HG03025 (cell line): Measurements from ENCODE around the gene FHIT.

Experiments
- ATAC-seq: cut with Tn5 transposase; IDR thresholded peaks from one replicate; pipeline ENCODE4 v1.9.1; 2021; ENCODE audit warnings: mild to moderate bottlenecking, moderate library complexity; ENCODE audit not compliant: unreplicated experiment, low FRiP score

Gene FHIT

DNA sequence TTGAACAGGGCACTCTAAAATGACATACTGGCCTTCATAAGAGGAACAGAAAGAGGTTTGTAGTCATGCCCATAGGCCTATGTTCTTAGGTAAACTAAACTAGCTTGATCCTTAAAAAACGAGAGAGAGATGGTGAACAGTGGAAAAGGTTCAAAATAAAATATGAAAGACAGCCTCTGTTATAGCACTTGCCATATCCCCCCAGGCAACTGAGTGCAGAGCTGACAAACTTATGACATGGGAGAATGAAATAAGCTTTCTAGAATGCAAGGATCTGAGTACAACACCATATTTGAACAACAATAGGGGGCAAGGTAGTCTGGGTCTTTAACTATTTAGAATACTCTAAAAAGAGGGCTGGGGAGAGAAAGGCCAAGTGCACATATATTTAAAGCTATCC, 1500.9 kb downstream of the FHIT start:
- no peak for ATAC-seq

DNA sequence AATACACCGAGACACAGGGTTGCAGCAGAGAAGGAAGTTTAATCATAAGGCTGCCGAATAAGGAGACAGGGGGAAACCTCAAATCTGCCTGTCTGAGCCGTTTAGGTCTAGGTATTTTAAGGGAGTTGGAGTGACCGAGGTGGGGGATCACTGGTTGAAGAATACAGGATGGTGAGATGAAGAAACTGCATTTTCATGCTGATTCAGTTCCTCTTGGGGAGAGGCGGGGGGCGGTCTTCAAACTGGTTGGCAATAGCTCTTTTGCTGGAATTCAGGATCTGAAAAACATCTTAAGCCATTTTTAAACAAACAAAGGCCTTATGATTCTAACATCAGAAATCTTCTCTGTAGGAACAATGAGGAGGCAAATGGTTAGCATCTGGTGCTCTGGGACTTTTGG, 1502.0 kb downstream of the FHIT start:
- ATAC-seq = no peak

GRCh38 chr3:59746585-59746984, 1504.7 kb downstream of the FHIT start:
- no peak for ATAC-seq

DNA sequence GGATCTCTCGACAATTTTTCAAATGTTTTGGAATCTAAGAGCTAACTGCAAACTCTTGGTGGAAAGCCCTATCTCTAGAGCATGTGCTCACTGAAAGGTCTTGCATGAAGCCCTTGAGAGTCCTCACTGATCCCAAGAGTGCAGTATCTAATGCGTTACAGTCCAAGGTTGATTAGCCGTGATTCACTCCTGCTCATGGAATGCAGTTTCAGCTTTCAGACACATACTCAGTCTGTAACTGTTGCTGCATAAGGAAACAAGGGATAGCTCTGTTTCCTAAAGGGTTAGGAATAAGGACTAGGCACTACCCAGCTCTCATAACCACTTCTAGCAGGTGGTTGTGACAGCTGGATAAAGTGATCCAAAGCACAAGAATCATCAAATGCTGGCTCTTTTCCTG, 1514.0 kb downstream of the FHIT start:
- ATAC-seq = no peak

DNA sequence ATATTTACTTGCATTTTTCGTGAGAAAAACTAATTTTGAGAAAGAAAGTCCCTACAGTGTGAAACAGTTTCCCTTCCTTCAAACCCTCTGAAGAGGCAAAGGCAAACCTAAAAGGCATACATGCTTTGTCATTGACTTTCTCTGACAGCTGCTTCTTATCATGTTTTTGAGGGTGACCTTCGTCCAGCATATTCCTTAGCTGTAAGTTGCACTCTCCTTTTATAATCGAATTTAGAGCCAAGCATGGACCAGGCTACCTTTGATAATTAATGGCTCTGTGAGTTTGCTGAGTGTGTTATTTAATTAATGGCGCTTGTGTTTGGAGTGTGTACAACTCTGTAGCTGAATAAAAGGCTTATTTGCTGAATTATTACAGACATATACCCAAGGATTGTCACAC, 1517.2 kb downstream of the FHIT start:
- no peak for ATAC-seq

GRCh38 chr3:59733041-59733809, 1518.0 kb downstream of the FHIT start:
- no peak for ATAC-seq

DNA sequence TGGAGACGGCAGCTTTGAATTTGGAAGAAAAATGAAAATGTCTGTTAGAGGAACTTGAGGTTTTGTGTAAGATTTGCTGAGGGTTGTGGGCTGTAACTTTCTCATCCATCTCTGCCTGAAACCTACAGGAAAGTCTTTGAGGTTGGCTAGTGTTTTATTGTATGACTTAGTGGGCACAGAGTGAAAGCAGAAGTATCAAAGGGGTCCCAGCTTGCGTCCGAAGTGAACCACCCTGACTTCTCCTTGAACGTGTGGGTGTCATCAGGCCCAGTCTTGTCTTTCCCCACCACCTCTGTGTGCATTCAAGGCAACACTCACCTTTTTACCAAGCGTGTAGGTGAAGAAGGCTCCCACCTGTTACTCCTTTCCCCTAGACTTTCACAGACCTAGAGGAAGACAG, 1519.3 kb downstream of the FHIT start:
- no peak for ATAC-seq

DNA sequence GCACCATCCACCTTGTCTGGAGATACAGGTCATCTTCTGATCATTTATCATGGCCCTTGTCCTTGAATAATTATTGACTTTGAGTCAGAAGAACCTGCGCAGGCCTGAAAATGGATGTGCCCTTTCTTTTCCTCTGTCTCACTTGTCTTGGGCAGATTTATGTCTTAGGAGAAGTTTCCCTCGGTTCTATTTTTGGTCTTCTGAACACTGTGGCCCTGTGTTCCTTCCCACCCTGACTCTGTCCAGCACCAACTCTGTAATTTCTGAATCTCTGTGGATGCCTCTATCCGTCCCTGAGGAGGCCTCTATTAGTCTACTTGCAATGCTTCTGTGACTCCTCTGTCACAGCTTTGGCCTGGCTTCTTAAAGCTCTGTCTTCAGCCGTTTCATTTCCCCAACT, 1520.7 kb downstream of the FHIT start:
- no peak for ATAC-seq

- ATAC-seq = no peak
These were observed 1522.7 kb downstream of the FHIT start for GRCh38 chr3:59728587-59728908.

- ATAC-seq = no peak
These were observed 1523.2 kb downstream of the FHIT start for GRCh38 chr3:59727902-59728586.

DNA sequence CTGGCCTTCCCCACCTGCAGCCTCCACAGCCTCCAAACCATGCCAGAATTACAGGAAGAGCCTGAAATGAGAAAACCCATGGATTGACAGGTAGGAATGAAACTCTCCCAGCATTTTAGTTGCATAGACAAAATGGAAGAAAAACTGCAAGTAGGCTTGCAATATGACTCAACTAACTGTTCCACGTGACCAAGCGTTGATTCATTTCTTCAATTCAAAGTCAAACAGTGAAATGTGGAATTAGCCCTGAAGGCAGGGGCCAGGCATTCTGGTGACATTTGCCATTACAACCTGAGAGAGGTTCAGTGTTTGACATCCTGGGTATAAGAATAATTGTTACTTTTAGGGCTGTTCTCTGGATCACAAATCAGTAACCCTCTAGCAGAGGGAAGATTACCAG, 1525.0 kb downstream of the FHIT start:
- no peak for ATAC-seq

DNA sequence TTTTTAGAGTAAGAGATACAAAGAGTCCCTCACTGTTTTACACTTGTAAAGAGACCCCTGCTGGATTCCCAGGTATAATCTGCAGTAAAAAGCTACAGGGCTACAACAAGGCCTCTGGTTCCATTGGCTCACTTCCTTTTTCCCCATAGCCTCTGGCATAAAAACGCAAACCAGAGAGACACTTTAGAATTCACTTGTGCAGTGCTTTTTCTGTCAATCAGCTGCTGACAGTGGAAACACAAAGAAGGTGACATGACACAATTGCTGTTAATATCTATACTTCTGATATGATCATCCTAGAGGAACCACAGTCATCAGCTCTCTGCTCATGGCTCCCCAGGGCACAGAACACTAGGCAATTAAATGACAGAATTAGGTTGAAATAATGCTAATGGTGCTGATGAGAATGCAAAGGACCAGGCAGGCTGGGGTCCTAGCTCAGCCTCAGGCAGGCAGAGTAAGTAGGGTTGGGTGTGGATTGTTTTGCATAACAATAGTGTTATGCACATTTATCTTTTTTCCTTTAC, 1533.5 kb downstream of the FHIT start:
- ATAC-seq = no peak

GRCh38 chr3:59714066-59714465, 1537.2 kb downstream of the FHIT start:
- ATAC-seq = no peak

DNA sequence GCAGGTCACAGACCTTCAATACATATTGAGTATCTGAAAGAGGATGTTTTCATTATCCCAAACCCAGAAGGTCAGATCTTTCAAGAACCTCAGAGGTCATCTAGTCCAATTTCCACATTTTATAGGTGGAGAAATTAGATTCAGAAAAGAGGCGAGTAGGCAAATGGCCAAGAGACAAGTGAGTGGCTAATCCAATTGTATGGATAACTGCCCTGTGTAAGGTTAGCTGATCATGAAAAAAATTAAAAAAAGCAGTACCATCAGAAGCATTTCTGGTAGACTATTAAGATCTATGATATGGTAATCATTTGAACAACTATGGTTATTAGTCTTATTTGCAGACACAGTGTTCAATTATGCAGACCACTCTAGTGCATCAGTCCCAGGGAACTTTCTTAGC, 1540.7 kb downstream of the FHIT start:
- no peak for ATAC-seq

GRCh38 chr3:59709702-59710553, 1541.3 kb downstream of the FHIT start:
- no peak for ATAC-seq

DNA sequence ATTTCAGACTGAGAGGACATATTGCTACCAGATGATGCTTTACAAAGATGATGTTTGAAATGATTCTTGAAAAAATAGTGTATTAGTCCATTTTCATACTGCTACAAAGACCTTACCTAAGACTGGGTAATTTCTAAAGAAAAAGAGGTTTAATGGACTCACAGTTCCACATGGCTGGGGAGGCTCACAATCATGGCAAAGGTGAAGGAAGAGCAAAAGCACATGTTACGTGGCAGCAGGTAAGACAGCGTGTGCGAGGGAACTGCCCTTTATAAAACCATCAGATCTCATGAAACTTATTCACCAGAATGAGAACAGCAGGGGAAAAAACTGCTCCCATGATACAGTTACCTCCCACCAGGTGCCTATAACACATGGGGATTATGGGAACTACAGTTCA, 1543.0 kb downstream of the FHIT start:
- no peak for ATAC-seq

DNA sequence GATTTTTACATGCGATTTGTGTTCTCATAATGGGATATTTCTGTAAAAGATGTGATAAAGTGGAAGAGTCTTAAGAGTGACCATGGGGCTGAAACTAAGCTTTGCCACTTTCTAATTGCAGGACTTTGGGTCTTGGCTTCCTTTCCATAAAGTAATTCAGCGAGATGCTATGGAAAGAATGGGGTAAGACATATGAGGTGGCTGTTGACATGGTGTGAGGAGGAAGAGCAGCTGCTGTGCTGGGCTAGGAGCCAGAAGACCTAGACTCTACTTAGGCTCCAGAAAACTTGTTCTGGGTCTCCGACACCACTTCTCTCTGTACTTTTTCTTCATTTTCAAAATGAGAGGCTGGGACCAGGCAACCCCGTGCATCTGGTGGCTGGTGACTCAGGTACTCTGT, 1547.0 kb downstream of the FHIT start:
- ATAC-seq = no peak

- ATAC-seq = no peak
These were observed 1551.5 kb downstream of the FHIT start for GRCh38 chr3:59699648-59700320.
